ENCODE measurements around the gene IFNE. TPM values are rescaled to one million over a fixed set of nuclear protein-coding genes. Genes with fewer than 3 reads are reported as not detected.

IFNE gene
- total RNA-seq (ENCODE audit: low replicate concordance): 2.2 and 4.4 TPM in 2 replicates

GRCh38 chr9:21482213-21482612 is at the start of gene IFNE:
Gene IFNE (minus strand): TSS chr9:21482313. CDS start chr9:21481694, 619 bp downstream.

GRCh38 chr9:21440139-21440538 is 42.0 kb downstream of the IFNE start, which contains the start of gene IFNA1:
Gene IFNA1 (plus strand): TSS chr9:21440439. CDS start chr9:21440508, 69 bp downstream.

Other genes with a start within 250 kb of the IFNE start
- gene IFNA14, start 242.3 kb downstream of the IFNE start, total RNA-seq (ENCODE audit: low replicate concordance): not detected in 2 replicates
- not detected in 2 replicates for gene IFNA5, start 177.0 kb downstream of the IFNE start, total RNA-seq (ENCODE audit: low replicate concordance)
- 25.9 and 31.9 TPM in 2 replicates for gene KLHL9, start 146.9 kb downstream of the IFNE start, total RNA-seq (ENCODE audit: low replicate concordance)
- gene IFNA6, start 131.4 kb downstream of the IFNE start, total RNA-seq (ENCODE audit: low replicate concordance): not detected in 2 replicates
- not detected in 2 replicates for gene IFNA13, start 114.3 kb downstream of the IFNE start, total RNA-seq (ENCODE audit: low replicate concordance)
- not detected in 2 replicates for gene IFNA2, start 96.9 kb downstream of the IFNE start, total RNA-seq (ENCODE audit: low replicate concordance)
- not detected in 2 replicates for gene IFNA8, start 73.2 kb downstream of the IFNE start, total RNA-seq (ENCODE audit: low replicate concordance)
- not detected in 2 replicates for gene IFNA1, start 41.9 kb downstream of the IFNE start, total RNA-seq (ENCODE audit: low replicate concordance)

Measured in smooth muscle cell of the coronary artery (primary cell).